Testis (tissue), 3 donors: ENCODE data around the gene AFF1. TPM values are rescaled to one million over a fixed set of nuclear protein-coding genes. Genes with fewer than 3 reads are reported as not detected.

Experiments used
- DNase-seq: peaks from one replicate; pipeline ENCODE4 v3.0.0-alpha.2; 2019
- H3K27ac ChIP-seq, 2 donors: fragments of 200-600 bp; sonication (generic); one replicate each; pipeline ENCODE4 v1.5.1; 2019
- H3K27me3 ChIP-seq: fragments of 200-600 bp; sonication (generic); one replicate; pipeline ENCODE4 v1.5.1; 2019
- H3K36me3 ChIP-seq: fragments of 200-600 bp; sonication (generic); one replicate; pipeline ENCODE4 v1.5.1; 2017; ENCODE audit warnings: low read depth; ENCODE audit errors: missing control alignments
- H3K4me1 ChIP-seq: fragments of 200-600 bp; sonication (generic); one replicate; pipeline ENCODE4 v1.5.1; 2019
- H3K4me3 ChIP-seq, 2 donors: fragments of 200-600 bp; sonication (generic); one replicate each; pipeline ENCODE4 v1.5.1; 2017 to 2019
- H3K9me3 ChIP-seq: fragments of 200-600 bp; sonication (generic); one replicate; pipeline ENCODE4 v1.5.1; 2017
- POLR2A ChIP-seq: fragments of 450-650 bp; IDR thresholded peaks from one replicate; pipeline ENCODE4 v1.6.1; 2017; ENCODE audit warnings: antibody characterized with exemption, mild to moderate bottlenecking, moderate library complexity
- WGBS, 2 donors: methylation state at CpG; one replicate each; pipeline ENCODE4 v1.1.5; 2018; 5-methylcytosine and 5-hydroxymethylcytosine counted together
- intact Hi-C: fragments of 100-400 bp; cut with DNase I; formaldehyde crosslinking; loops from one replicate; pipeline ENCODE4 v1.15.1; 2023; ENCODE audit warnings: low total_unique reads
- polyA plus RNA-seq: library from polyadenylated mRNA; stranded (reverse); fragments of 350-450 nt; fragmentation: Illumina TruSeq; extraction: RNeasy Lipid Tissue Mini Kit (QIAGEN cat#74804); gene quantifications from one replicate; pipeline ENCODE4 v1.2.3, GENCODE V29; 2014; ENCODE audit warnings: low read depth, low replicate concordance; ENCODE audit not compliant: insufficient read depth
- total RNA-seq, 2 donors: library from RNA; depleted of rRNA; stranded (reverse); fragments of >200 nt; gene quantifications; one replicate each; pipeline ENCODE4 v1.2.3, GENCODE V29; 2016
- TF ChIP-seq, protein P1 (sequence below), 3 experiments: fragments of 450-650 bp in 2 of 3; fragments of 200-600 bp in 1 of 3; sonication (generic) in 1 of 3; IDR thresholded peaks; one replicate each; pipeline ENCODE4 v1.5.1; 2016 to 2019; ENCODE audit warnings: antibody characterized with exemption in 3 of 3, mild to moderate bottlenecking in 2 of 3, moderate library complexity in 1 of 3

Gene AFF1
- total and polyA plus RNA-seq, 3 donors from 2014 or later: 15.8 to 56.8 (median 53.6) TPM

DNA sequence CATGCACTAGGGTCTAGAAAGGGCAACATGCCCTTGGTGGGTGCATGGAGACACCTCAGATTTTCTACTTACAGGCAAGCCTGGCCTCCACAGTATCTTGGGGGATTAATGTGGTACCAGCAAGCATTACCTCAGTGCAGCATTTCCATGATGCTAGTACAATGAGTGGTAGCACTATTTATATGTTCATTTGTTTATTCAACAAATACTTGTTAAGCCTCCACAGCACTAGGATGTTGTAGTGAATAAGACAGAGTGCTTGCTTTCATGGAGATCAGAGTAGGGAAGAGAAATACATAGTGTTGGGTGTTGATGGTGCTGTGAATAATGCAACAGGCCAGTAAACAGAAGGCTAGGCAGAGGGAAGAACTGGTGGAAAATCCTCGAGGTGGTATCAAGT is 152.2 kb downstream of the AFF1 start:
- H3K27ac ChIP-seq: no peak overlapping the region
- no peak overlapping the region for H3K4me3 ChIP-seq
- no peaks in the 10 kb centered on the region for H3K36me3 ChIP-seq
- 76 to 90% methylated on average over 1 of the region's 1 CpG for WGBS, 2 donors
- intact Hi-C loops: no loop called here
- H3K9me3 ChIP-seq: no peaks in the 10 kb centered on the region
- no peak for TF ChIP-seq POLR2A
- TF ChIP-seq, protein P1, sequence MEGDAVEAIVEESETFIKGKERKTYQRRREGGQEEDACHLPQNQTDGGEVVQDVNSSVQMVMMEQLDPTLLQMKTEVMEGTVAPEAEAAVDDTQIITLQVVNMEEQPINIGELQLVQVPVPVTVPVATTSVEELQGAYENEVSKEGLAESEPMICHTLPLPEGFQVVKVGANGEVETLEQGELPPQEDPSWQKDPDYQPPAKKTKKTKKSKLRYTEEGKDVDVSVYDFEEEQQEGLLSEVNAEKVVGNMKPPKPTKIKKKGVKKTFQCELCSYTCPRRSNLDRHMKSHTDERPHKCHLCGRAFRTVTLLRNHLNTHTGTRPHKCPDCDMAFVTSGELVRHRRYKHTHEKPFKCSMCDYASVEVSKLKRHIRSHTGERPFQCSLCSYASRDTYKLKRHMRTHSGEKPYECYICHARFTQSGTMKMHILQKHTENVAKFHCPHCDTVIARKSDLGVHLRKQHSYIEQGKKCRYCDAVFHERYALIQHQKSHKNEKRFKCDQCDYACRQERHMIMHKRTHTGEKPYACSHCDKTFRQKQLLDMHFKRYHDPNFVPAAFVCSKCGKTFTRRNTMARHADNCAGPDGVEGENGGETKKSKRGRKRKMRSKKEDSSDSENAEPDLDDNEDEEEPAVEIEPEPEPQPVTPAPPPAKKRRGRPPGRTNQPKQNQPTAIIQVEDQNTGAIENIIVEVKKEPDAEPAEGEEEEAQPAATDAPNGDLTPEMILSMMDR (IDR thresholded peaks at IDR 0.05): no peak
- no peak for DNase-seq
- H3K4me1 ChIP-seq: no peaks in the 10 kb centered on the region
- no peaks in the 10 kb centered on the region for H3K27me3 ChIP-seq

DNA sequence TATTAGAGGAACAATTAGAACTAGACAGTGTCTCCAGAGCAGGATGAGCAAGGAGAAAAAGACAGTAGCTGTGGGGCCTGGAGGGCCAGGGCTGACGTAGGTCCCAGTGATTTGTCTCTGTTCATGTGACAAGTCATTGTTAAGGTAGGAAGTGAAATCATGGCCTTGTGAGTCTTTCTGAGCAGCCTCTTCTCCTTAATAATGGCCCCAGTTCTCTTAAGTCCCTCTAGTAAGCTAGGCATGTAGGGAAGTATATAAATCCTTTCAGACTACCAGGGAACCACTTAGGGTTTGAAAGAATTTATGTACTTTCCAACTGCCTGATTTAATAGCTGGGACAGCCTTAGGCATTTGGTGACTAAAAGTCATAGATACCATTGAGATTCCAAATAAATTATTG is 152.6 kb downstream of the AFF1 start:
- Histone ChIP-seq H3K36me3 (no peaks in the 10 kb centered on the region), H3K9me3 (no peaks in the 10 kb centered on the region), H3K4me1 (no peaks in the 10 kb centered on the region), H3K4me3 (no peak overlapping the region), H3K27ac (no peak overlapping the region), H3K27me3 (no peaks in the 10 kb centered on the region)
- WGBS, 2 donors: 79 to 81% methylated on average over 1 of the region's 1 CpG
- intact Hi-C loops: no loop called here
- no peak for DNase-seq
- TF ChIP-seq, protein P1 (IDR thresholded peaks at IDR 0.05): no peak
- TF ChIP-seq POLR2A: no peak

DNA sequence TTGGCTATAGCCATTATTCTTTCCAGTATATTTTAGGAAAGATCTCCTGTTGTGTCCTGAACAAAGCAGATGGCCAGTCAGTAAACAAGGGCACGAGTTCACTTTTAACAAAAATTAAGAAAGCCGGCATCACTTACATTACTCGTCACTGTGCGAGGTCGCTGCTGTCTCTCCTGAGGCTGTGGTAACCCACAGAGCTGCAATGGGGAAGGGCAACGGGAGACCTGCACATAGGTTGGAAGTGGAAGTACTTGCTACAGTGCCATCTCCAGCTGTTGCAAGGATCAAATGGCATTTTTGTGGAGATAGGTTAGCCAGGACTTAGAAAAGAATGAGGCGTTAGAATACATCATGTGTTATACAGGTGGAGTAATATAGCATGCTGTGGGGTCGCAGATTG is 153.4 kb downstream of the AFF1 start:
- H3K4me1 ChIP-seq: no peaks in the 10 kb centered on the region
- H3K36me3 ChIP-seq: no peaks in the 10 kb centered on the region
- no peak overlapping the region for H3K4me3 ChIP-seq
- H3K27ac ChIP-seq: no peak overlapping the region
- TF ChIP-seq POLR2A: no peak
- H3K9me3 ChIP-seq: no peaks in the 10 kb centered on the region
- H3K27me3 ChIP-seq: no peaks in the 10 kb centered on the region
- no peak for DNase-seq
- intact Hi-C loops: no loop called here
- WGBS, 2 donors: 93 to 96% methylated on average over 8 of the region's 8 CpGs

DNA sequence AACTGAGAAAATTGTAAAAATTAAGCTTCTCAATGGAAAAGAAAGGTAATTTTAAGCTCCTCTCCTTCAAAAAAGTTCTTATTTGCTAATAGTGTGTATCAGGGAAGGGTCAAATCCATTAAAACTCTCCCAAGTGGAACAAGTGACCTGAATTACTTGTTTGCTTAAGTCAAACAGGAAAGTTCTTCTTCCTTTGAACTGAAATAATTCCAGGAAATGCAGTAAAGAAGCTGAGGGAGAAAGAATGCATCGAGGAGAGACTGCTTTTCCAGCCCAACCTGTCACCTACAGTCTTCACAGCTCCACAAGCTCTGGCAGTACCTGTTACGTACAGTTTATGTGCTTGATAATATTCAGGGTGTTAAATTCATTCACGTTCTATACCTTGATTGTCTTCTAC is 154.6 kb downstream of the AFF1 start:
- WGBS, 2 donors: 72 to 78% methylated on average over 3 of the region's 3 CpGs
- H3K36me3 ChIP-seq: no peaks in the 10 kb centered on the region
- no peak for DNase-seq
- no peak overlapping the region for H3K4me3 ChIP-seq
- H3K27me3 ChIP-seq: no peaks in the 10 kb centered on the region
- intact Hi-C loops: no loop called here
- no peaks in the 10 kb centered on the region for H3K4me1 ChIP-seq
- no peak for TF ChIP-seq POLR2A
- TF ChIP-seq, protein P1 (IDR thresholded peaks at IDR 0.05): no peak
- no peaks in the 10 kb centered on the region for H3K9me3 ChIP-seq
- H3K27ac ChIP-seq: no peak overlapping the region

DNA sequence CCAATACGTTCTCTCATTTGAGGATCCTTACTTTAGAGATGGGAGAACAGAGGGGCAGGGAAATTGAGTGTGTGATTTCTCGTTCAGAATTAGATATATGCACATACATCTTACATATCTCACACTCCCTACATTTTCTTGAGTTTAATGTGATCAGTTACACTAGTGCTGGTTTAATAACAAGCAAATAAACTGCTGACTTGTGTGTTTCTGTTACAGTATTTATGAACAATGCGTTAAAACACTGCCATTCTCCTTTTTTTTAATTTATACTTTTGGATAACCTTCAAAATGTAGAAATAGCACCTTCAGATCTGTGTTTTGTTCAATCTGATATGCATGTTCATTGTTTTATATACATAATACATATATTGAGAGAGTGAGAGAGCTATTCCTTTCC is 155.5 kb downstream of the AFF1 start:
- Histone ChIP-seq H3K36me3 (no peaks in the 10 kb centered on the region), H3K27ac (no peak overlapping the region), H3K4me3 (no peak overlapping the region), H3K4me1 (no peaks in the 10 kb centered on the region), H3K9me3 (no peaks in the 10 kb centered on the region), H3K27me3 (no peaks in the 10 kb centered on the region)
- DNase-seq: no peak
- WGBS, 2 donors: 93 to 94% methylated on average over 3 of the region's 3 CpGs
- TF ChIP-seq, protein P1 (IDR thresholded peaks at IDR 0.05): no peak
- no peak for TF ChIP-seq POLR2A
- intact Hi-C loops: loop anchor here (10.0 kb wide), 1 partner anchor 166 kb away; no protein-coding TSS in a partner anchor
